ENCODE measurements around the gene HSP90AB1. TPM values are rescaled to one million over a fixed set of nuclear protein-coding genes. Genes with fewer than 3 reads are reported as not detected.
A peak's percentile ranks its signal among the peaks of the same experiment; 100 is the strongest.

HSP90AB1 gene
- total and polyA plus RNA-seq, 9 of the 15 experiments (the other 6 are each of a cell fraction or from before 2014, with no cell fraction given), result 1,780 to 3,358 (median 2,262) TPM

- TF ChIP-seq RFX7 (CRISPR knock-in tag; IDR thresholded peaks at IDR 0.05) (0 out of 2 replicates have a peak, but pooled peaks have one; percentile 47), SMARCA4 (IDR thresholded peaks at IDR 0.05) (no peak), ATF1 (CRISPR knock-in tag; IDR thresholded peaks at IDR 0.05) (no peak), ATF1 (tag; IDR thresholded peaks at IDR 0.05) (peak; percentile 41; the same call in 1 of the 2 replicates), CBX1 (IDR thresholded peaks at IDR 0.05; ENCODE audit: low read depth) (peak; percentile 31; the same call in 1 of the 2 replicates), ZNF175 (CRISPR knock-in tag; IDR thresholded peaks at IDR 0.05; ENCODE audit: low read depth) (peak; percentile 44; the same call in 1 of the 2 replicates), GTF2A2 (tag; IDR thresholded peaks at IDR 0.05) (no peak), ELK3 (CRISPR knock-in tag; IDR thresholded peaks at IDR 0.05) (no peak), TCFL5 (CRISPR knock-in tag; conservative IDR thresholded peaks at IDR 0.05) (no peak), EZH2 (IDR thresholded peaks at IDR 0.05; ENCODE audit: borderline replicate concordance, low read depth, low read length) (no peak), FOXP4 (CRISPR knock-in tag; IDR thresholded peaks at IDR 0.05; ENCODE audit: borderline replicate concordance) (peak; percentile 82; the same call in 1 of the 2 replicates), ZNF561 (CRISPR knock-in tag; conservative IDR thresholded peaks at IDR 0.05) (no peak), GTF3C2 (IDR thresholded peaks at IDR 0.05; ENCODE audit: borderline replicate concordance, extremely low read depth, insufficient read length) (no peak), RFX5 (IDR thresholded peaks at IDR 0.05; ENCODE audit: low read depth, low read length) (no peak), USF2 (CRISPR knock-in tag; IDR thresholded peaks at IDR 0.05) (no peak), ZNF551 (CRISPR knock-in tag; IDR thresholded peaks at IDR 0.05) (no peak)
Observed at GRCh38 chr6:44219053-44219814, 27.7 kb upstream of the HSP90AB1 start (continued).

Measured in K562 (cell line).